Progenitor cell of endocrine pancreas (in vitro differentiated cells): ENCODE measurements around the gene MSANTD7. TPM values are rescaled to one million over a fixed set of nuclear protein-coding genes. Genes with fewer than 3 reads are reported as not detected.

Source experiments
- DNase-seq: peaks from one replicate; pipeline ENCODE4 v3.0.0; 2021; ENCODE audit warnings: low spot score; ENCODE audit not compliant: unreplicated experiment
- H3K27ac Mint-ChIP-seq: 2 replicates; pipeline ENCODE4 v1.8.0; 2021; ENCODE audit warnings: mild to moderate bottlenecking, moderate library complexity, mixed read lengths
- H3K27me3 Mint-ChIP-seq: 2 replicates; pipeline ENCODE4 v1.8.0; 2021; ENCODE audit warnings: mixed read lengths
- H3K36me3 Mint-ChIP-seq: 2 replicates; pipeline ENCODE4 v1.8.0; 2022; ENCODE audit warnings: mixed read lengths; ENCODE audit not compliant: insufficient read depth
- H3K4me1 Mint-ChIP-seq: 2 replicates; pipeline ENCODE4 v1.8.0; 2021; ENCODE audit warnings: low read depth, mixed read lengths
- H3K4me3 Mint-ChIP-seq: 2 replicates; pipeline ENCODE4 v1.8.0; 2021; ENCODE audit warnings: low read depth, mild to moderate bottlenecking, moderate library complexity, mixed read lengths
- H3K9me3 Mint-ChIP-seq: 2 replicates; pipeline ENCODE4 v1.8.0; 2021; ENCODE audit warnings: low read depth, mixed read lengths
- CTCF ChIP-seq: fragments of 200-600 bp; sonication (generic); IDR thresholded peaks from one replicate; pipeline ENCODE4 v1.5.0; 2021; ENCODE audit warnings: antibody characterized with exemption, mild to moderate bottlenecking; ENCODE audit not compliant: unreplicated experiment
- total RNA-seq: library from RNA; stranded (reverse); gene quantifications from 2 replicates; pipeline ENCODE4 v1.2.1, GENCODE V29; 2021

The MSANTD7 gene
- total RNA-seq, 1 donor from 2014 or later: 15.7 TPM

DNA sequence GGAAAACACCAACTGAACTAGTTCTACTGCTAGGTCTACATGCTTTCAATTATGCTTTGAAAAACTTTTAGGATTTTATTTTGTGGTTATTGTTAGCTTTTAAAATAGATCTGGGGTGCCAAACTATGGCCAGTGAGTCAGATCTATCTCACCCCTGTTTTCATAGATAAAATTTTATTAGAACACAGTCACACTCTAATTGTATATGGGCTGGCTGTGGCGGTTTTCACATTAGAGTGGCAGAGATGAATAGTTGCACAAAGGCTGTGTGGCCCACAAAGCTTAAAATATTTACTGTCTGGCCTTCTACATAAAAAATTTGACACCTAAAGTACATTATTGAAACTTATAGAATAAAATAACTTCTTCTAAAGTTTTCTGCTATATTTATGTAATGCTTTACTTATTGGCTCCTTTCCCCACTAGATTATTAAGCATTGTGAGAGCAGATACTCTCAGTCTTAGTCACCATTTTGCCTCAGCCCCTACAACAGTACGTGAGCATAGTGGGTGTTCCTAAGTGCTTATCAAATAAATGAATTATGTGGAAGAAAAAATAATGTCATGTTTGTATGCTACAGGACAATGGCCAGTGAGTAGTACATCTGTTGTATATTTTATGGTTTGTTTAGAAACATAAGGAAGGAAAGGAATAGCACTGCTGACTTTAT is 35.1 kb downstream of the MSANTD7 start:
- no peak for TF ChIP-seq CTCF
- Mint-ChIP-seq H3K4me1 (peaks cover 3% of the 10 kb centered on the region), H3K27me3 (no peaks in the 10 kb centered on the region), H3K4me3 (no peak overlapping the region), H3K36me3 (peaks cover 1% of the 10 kb centered on the region), H3K9me3 (no peaks in the 10 kb centered on the region), H3K27ac (no peak overlapping the region)
- no peak for DNase-seq

DNA sequence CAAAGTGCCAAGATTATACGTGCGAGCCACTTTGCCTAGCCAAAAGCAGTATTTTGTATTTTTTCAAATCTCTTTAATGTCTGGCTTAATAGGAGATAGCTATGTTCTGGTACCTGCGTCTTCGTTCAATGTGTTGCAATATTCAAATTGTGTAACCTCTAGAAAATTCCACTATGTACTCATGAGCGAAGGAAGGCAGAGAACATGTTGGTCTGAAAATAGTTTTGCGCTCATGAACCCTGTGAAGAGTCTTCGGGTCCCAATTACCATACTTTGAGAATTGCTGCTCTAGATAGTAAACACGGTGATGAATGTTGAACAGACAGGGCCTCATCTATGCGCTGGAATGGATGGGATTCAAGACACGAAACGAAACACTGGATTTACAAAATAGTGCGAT is 37.8 kb downstream of the MSANTD7 start:
- no peak for TF ChIP-seq CTCF
- no peaks in the 10 kb centered on the region for H3K9me3 Mint-ChIP-seq
- no peaks in the 10 kb centered on the region for H3K36me3 Mint-ChIP-seq
- no peak overlapping the region for H3K4me3 Mint-ChIP-seq
- no peaks in the 10 kb centered on the region for H3K27me3 Mint-ChIP-seq
- no peak for DNase-seq
- H3K4me1 Mint-ChIP-seq: peaks cover 14% of the 10 kb centered on the region
- no peak overlapping the region for H3K27ac Mint-ChIP-seq

DNA sequence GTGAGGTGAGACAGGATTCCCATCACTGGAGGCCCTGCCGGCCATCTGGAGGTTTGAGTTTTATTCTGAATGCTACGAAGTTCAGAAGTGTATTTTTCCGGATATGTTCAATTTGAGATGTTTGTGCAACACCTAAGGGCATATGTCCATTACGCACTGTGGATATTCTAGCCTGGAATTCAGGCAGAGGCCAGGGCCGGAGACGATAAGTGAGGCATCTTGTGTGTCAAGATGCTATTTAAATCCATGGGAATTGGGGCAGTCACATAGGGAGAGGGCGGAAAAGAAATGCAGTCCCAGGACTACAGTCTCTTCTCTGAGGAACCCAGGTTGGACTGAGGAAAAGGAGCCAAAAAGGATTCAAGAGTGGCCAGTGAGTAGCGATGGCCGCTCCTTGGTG is 38.7 kb downstream of the MSANTD7 start:
- Mint-ChIP-seq H3K4me1 (peaks cover 15% of the 10 kb centered on the region), H3K27me3 (no peaks in the 10 kb centered on the region), H3K27ac (peak overlapping the region; percentile 6), H3K36me3 (no peaks in the 10 kb centered on the region), H3K9me3 (no peaks in the 10 kb centered on the region), H3K4me3 (peak overlapping the region; percentile 96)
- no peak for DNase-seq
- no peak for TF ChIP-seq CTCF

DNA sequence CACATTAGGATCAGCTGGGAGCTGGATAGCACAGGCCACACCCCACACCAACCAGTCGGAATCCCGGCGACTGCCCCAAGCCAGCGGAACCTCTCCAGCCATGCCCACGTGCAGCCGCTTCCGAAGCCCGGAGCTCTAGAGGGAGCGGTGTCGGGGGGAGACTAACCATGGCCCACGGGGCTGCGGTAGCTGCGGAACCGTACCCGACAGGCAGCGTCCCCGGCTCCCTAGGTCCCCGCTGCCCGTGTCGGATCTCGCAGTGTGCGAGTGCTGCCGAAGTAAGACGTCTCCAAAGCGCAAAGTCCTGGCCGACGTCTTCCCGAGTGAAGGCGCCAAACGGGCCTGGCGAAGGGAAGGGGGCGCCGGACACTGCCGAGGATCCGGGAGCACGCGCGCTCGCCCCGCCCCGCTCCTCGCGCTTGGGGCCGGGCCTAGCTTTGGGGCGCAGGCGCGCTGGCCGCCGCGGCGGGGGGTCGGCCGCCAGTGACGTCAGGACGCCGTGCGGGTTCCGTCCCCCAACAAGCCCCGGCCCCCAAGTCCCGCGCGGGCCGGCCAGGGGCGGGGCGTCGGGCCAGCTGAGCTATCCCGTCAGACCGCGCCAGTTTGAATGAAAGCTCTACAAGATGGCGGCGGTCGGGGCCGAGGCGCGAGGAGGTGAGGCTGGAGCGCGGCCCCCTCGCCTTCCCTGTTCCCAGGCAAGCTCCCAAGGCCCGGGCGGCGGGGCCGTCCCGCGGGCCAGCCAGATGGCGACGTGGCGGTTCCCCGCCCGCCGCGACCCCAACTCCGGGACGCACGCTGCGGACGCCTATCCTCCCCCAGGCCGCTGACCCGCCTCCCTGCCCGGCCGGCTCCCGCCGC is 40.4 kb downstream of the MSANTD7 start, which contains the start of gene SUV39H2:
Gene SUV39H2 (plus strand): TSS at position 601 of the 858 bp plus-strand sequence. CDS start 23 bp downstream, at position 624.
- Mint-ChIP-seq H3K27ac (peak within 1 kb of the TSS; percentile 99), H3K9me3 (no peaks in the 10 kb centered on the region), H3K4me1 (peaks cover 19% of the 10 kb centered on the region), H3K4me3 (peak within 1 kb of the TSS; percentile 96), H3K27me3 (no peaks in the 10 kb centered on the region), H3K36me3 (peaks cover 2% of the 10 kb centered on the region)
- peak; percentile 9 for TF ChIP-seq CTCF
- peak; percentile 95 for DNase-seq

GRCh38 chr10:14879124-14879927 is 41.2 kb downstream of the MSANTD7 start:
- Mint-ChIP-seq H3K9me3 (no peaks in the 10 kb centered on the region), H3K27me3 (no peaks in the 10 kb centered on the region), H3K4me3 (peak overlapping the region; percentile 94), H3K4me1 (peaks cover 19% of the 10 kb centered on the region), H3K36me3 (peaks cover 4% of the 10 kb centered on the region), H3K27ac (peak overlapping the region; percentile 99)
- TF ChIP-seq CTCF: no peak
- DNase-seq: no peak
